ENCODE results near the gene TNPO1. TPM values are rescaled to one million over a fixed set of nuclear protein-coding genes. Genes with fewer than 3 reads are reported as not detected.

The TNPO1 gene
- total and polyA plus RNA-seq, 2 of the 8 experiments (the other 6 are each of a cell fraction or from before 2014, with no cell fraction given) = 38.5 to 211 TPM

DNA sequence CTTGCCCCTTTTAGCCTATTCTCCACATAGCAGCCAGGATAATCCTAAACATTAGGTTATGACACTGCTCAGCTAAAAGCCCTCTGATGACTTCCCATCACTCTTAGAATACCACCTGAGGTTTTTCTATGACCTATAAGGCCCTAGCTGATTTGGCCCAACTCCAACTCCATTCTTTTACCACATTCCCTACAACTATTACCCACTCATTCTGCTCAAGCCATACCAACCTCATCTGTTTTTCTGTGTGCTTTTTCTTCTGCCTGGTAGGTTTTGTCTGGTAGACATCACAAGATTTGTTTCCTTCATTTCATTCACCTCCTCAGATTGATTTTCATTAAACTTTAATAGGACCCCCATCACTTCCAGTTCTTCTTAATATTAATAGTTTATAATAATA is 126.8 kb downstream of the TNPO1 start:
- no peaks in the 10 kb centered on the region for H3K4me1 ChIP-seq (replicated peaks in 1 of 4; ENCODE audit: control insufficient read depth in 3 of 4, insufficient read depth in 4 of 4, low read length in 3 of 4)
- ChIA-PET POLR2A (ENCODE audit: partially characterized antibody) (interaction anchor here (0.9 kb wide), 1 partner anchor 12 kb away, joined by 3 read pairs; no protein-coding TSS in a partner anchor), CTCF (ENCODE audit: partially characterized antibody) (no interaction called here)
- H4K20me1 ChIP-seq (replicated peaks in 1 of 2; ENCODE audit: control insufficient read depth in 1 of 2, insufficient read depth in 2 of 2, low read length in 2 of 2) = no peaks in the 10 kb centered on the region
- no peak overlapping the region for H3K23ac ChIP-seq (ENCODE audit: insufficient read length)
- H4K91ac ChIP-seq (replicated peaks; ENCODE audit: insufficient read length, low read length) = no peak overlapping the region
- TF ChIP-seq RNF2 (IDR thresholded peaks at IDR 0.05; ENCODE audit: borderline replicate concordance, low read depth, low read length, missing control alignments, poor library complexity, severe bottlenecking) = no peak
- no peak for TF ChIP-seq TEAD4 (IDR thresholded peaks at IDR 0.05; ENCODE audit: low read depth, low read length)
- H3K18ac ChIP-seq (ENCODE audit: extremely low read depth, low read length) = no peak overlapping the region
- no peak overlapping the region for H3K56ac ChIP-seq (replicated peaks; ENCODE audit: insufficient read length, low read depth, low read length)
- H3K14ac ChIP-seq (ENCODE audit: insufficient read length) = no peak overlapping the region
- H2AFZ ChIP-seq (ENCODE audit: low read length) = no peak overlapping the region
- H3K79me1 ChIP-seq (ENCODE audit: low read depth, low read length) = no peaks in the 10 kb centered on the region
- H3K27me3 ChIP-seq (replicated peaks in 1 of 4; ENCODE audit: control insufficient read depth in 3 of 4, extremely low read depth in 1 of 4, insufficient read depth in 3 of 4, low read length in 3 of 4) = no peaks in the 10 kb centered on the region
- no peak overlapping the region for H3K4me3 ChIP-seq (ENCODE audit: extremely low read depth in 1 of 4, insufficient read depth in 2 of 4, low read depth in 3 of 4, low read length in 4 of 4)
- H4K8ac ChIP-seq (ENCODE audit: extremely low read depth, insufficient read depth, low read length) = no peak overlapping the region
- H3K9ac ChIP-seq (replicated peaks in 1 of 4; ENCODE audit: extremely low read depth in 1 of 4, low read depth in 3 of 4, low read length in 3 of 4) = no peak overlapping the region
- H2BK15ac ChIP-seq (ENCODE audit: low read length) = no peak overlapping the region
- no peaks in the 10 kb centered on the region for H3K9me3 ChIP-seq (ENCODE audit: insufficient read depth in 2 of 2, low read depth in 1 of 2, low read length in 1 of 2)
- H3K27ac ChIP-seq (ENCODE audit: low read depth, low read length) = no peak overlapping the region
- H2AK5ac ChIP-seq (ENCODE audit: low read depth, low read length) = no peak overlapping the region
- no peak overlapping the region for H3K4ac ChIP-seq (replicated peaks; ENCODE audit: insufficient read length, low read depth, low read length)
- no peak overlapping the region for H2BK120ac ChIP-seq (replicated peaks; ENCODE audit: low read depth, low read length)
- H3K4me2 ChIP-seq (ENCODE audit: insufficient read depth in 1 of 2, low read depth in 2 of 2, low read length in 2 of 2) = no peak overlapping the region
- H4K5ac ChIP-seq (ENCODE audit: insufficient read length, low read depth, low read length) = no peak overlapping the region
- no peak overlapping the region for H2BK5ac ChIP-seq (ENCODE audit: low read depth, low read length)
- FAIRE-seq (no peak), DNase-seq (ENCODE audit: low read depth in 1 of 2, low spot score in 2 of 2) (no peak)
- H3K36me3 ChIP-seq (ENCODE audit: control insufficient read depth in 2 of 4, insufficient read depth in 4 of 4, low read length in 3 of 4) = no peaks in the 10 kb centered on the region
- no peaks in the 10 kb centered on the region for H3K79me2 ChIP-seq (ENCODE audit: control insufficient read depth in 1 of 2, insufficient read depth in 2 of 2, low read length in 2 of 2)
- H3K23me2 ChIP-seq (ENCODE audit: low read depth, low read length) = no peaks in the 10 kb centered on the region
- H2BK20ac ChIP-seq (ENCODE audit: low read length) = no peak overlapping the region
- no peak overlapping the region for H2BK12ac ChIP-seq (ENCODE audit: low read depth, low read length)

Data from H1 (cell line).